IPS-18a (cell line): ENCODE data around the gene FOXA2.

Source experiments
- H3K27ac ChIP-seq: one replicate; pipeline ENCODE4 v1.5.1; 2013; ENCODE audit warnings: low read length
- H3K27me3 ChIP-seq: one replicate; pipeline ENCODE4 v1.6.1; 2013; ENCODE audit warnings: mild to moderate bottlenecking, low read length; ENCODE audit not compliant: control insufficient read depth, insufficient read depth
- H3K36me3 ChIP-seq: one replicate; pipeline ENCODE4 v1.6.1; 2013; ENCODE audit warnings: low read depth, low read length; ENCODE audit not compliant: control insufficient read depth
- H3K4me1 ChIP-seq: one replicate; pipeline ENCODE4 v1.6.1; 2013; ENCODE audit warnings: low read depth, low read length; ENCODE audit not compliant: control insufficient read depth
- H3K4me3 ChIP-seq: one replicate; pipeline ENCODE4 v1.5.1; 2013; ENCODE audit warnings: low read length
- H3K9ac ChIP-seq: one replicate; pipeline ENCODE4 v1.6.1; 2013; ENCODE audit warnings: mild to moderate bottlenecking, low read length, moderate library complexity
- H3K9me3 ChIP-seq: one replicate; pipeline ENCODE4 v1.6.1; 2013; ENCODE audit warnings: low read depth, low read length; ENCODE audit not compliant: control insufficient read depth

Gene FOXA2

DNA sequence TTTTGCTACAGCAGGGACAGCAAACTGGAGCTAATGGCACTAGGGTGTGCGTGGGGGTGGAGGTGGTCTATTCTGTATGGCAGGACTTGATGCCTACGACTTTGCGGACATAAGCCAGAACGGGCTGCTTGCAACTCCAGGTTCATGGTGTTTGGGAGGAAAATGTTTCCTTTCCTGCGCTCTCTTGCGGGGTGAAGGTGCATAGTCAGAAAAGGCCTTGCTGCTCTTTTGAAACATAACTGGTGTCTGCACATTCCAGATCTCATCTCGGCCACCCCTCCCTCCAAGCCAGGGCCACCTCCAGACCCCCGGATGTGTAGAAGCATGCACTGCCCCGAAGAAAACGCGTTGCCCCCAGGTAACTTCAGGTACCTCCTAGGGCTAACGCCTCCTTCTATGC is 8.1 kb downstream of the FOXA2 start:
- H3K27me3 ChIP-seq, result peaks cover 100% of the 10 kb centered on the region
- H3K27ac ChIP-seq, result no peak overlapping the region

DNA sequence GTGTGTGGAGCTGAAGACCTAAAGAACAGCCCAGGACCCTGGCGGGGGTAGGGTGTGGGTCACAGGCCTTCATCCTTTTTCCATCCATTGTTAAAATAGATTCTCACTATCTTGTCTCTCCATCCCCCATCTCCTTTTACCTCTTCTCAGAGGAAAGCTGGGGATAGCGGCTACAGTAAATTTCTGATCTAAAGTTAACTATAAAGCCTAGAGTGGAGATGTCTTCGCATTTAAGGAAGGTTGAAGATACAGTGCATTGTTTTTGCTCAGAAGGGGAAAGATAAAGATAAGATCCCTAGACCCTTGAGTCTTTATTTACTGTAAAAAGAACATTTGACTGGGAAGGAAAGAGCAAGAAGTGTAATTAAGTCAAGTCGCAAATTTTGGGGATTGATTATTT is 8.6 kb downstream of the FOXA2 start:
- Histone ChIP-seq H3K4me1 (peaks cover 27% of the 10 kb centered on the region), H3K9me3 (no peaks in the 10 kb centered on the region), H3K27ac (no peak overlapping the region), H3K4me3 (no peak overlapping the region), H3K36me3 (no peaks in the 10 kb centered on the region), H3K27me3 (peaks cover 100% of the 10 kb centered on the region), H3K9ac (no peak overlapping the region)

More for the DNA sequence above, 8.1 kb downstream of the FOXA2 start:
- Histone ChIP-seq H3K36me3 (no peaks in the 10 kb centered on the region), H3K4me3 (no peak overlapping the region), H3K9ac (no peak overlapping the region), H3K4me1 (peaks cover 21% of the 10 kb centered on the region), H3K9me3 (peaks cover 2% of the 10 kb centered on the region)

DNA sequence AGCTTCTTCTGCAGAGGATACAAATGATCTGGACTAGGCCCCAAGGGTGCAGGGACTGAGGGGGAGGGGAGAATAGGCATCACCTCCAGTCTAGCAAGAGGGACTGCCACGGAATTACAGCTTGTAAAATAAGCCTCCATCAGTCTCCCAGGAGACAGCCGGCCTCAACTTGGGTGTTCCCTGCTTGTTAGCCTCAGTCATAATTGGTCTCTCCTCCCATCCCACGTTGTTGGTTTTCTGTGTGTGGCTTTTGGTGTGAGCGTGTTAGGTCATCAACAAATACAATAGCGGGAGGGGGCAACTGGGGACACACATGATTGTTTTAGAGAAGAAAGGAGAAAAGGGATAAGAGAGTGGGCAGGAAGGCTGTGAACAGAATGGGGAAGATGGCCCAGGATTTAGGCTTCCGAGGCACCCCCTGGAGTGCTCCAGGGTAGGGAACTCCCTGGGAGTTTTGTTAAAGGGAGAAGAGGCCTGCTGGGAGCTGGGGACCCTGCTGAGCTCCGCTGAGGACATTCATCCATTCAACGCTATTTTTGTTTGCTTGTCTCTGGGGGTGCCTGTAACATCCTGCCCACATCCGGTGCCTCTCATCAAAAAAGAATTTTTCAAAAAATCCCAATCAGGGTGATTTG is 9.2 kb downstream of the FOXA2 start:
- Histone ChIP-seq H3K9ac (no peak overlapping the region), H3K27ac (no peak overlapping the region), H3K27me3 (peaks cover 100% of the 10 kb centered on the region), H3K36me3 (no peaks in the 10 kb centered on the region), H3K4me3 (no peak overlapping the region), H3K4me1 (peaks cover 27% of the 10 kb centered on the region), H3K9me3 (no peaks in the 10 kb centered on the region)

DNA sequence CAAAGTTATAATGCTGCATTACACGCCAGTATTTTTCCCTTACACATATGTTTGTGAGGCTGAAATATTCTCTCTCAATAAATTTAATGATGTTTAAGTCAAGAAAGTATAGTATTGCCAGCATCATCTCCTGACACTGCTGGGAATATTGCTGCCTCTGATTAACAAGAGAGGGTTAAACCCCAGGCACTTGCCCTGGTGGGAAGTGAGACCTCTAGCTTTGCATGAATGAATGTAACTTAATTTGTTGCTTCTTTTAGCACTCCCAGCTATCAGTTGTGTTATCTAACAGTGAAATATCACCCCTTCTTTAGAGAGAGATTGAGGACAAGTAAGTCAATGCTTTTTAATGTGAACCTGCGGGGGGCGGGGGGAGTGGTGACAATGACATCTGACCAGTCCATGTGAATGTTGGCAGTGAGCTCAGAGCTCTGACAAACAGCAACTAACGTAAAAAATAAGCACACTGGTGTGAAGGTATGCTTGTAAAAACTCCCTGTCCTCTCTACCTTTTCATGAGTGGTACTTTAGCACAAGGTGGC is 9.8 kb downstream of the FOXA2 start:
- Histone ChIP-seq H3K9me3 (no peaks in the 10 kb centered on the region), H3K4me1 (peaks cover 24% of the 10 kb centered on the region), H3K27me3 (peaks cover 100% of the 10 kb centered on the region), H3K9ac (no peak overlapping the region), H3K27ac (no peak overlapping the region), H3K36me3 (no peaks in the 10 kb centered on the region), H3K4me3 (no peak overlapping the region)

DNA sequence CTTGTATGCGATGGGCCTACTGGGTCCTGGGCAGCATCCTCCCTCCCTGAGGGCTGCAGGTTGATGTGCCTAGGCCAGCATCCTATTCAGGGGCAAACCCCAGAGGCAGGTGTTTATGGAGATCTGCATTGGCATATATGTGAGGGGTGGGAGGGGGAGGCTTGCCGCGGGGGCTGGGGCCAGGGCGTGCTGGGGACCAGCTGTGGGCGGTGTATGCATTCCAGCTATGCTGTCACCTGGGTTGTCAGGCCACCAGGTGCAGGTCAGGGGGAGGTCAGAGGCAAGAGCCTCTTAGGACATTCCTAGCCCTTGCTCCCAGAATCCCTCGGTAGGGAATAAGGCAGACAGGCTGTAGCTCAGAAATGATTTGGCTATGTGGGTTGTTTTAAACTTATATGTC is 11.9 kb downstream of the FOXA2 start:
- no peaks in the 10 kb centered on the region for H3K9me3 ChIP-seq
- peaks cover 24% of the 10 kb centered on the region for H3K4me1 ChIP-seq
- H3K9ac ChIP-seq, result no peak overlapping the region
- H3K36me3 ChIP-seq, result no peaks in the 10 kb centered on the region
- no peak overlapping the region for H3K4me3 ChIP-seq
- peaks cover 100% of the 10 kb centered on the region for H3K27me3 ChIP-seq
- H3K27ac ChIP-seq, result no peak overlapping the region

DNA sequence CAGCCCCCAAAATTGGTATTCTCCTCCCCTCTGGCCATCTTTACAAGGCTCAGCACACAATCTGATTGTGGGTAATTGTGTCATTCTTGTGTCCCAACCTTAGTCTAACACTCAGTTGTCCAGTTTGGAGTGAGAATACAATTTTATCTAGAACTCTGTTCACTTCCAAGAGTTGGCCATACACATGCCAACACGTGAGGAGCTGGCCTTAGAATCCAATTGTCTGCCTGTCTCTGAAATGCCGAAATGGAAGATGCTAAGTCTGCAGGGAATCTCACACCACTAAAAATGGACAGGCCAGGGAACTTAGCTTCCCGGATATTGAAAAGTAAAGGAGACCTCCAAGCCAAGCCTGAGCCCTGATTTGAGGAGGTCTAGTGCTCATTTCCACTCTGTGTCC is 12.3 kb downstream of the FOXA2 start:
- H3K4me1 ChIP-seq, result peaks cover 28% of the 10 kb centered on the region
- H3K9me3 ChIP-seq, result no peaks in the 10 kb centered on the region
- peaks cover 100% of the 10 kb centered on the region for H3K27me3 ChIP-seq
- no peak overlapping the region for H3K9ac ChIP-seq
- no peak overlapping the region for H3K27ac ChIP-seq
- H3K4me3 ChIP-seq, result no peak overlapping the region
- no peaks in the 10 kb centered on the region for H3K36me3 ChIP-seq

DNA sequence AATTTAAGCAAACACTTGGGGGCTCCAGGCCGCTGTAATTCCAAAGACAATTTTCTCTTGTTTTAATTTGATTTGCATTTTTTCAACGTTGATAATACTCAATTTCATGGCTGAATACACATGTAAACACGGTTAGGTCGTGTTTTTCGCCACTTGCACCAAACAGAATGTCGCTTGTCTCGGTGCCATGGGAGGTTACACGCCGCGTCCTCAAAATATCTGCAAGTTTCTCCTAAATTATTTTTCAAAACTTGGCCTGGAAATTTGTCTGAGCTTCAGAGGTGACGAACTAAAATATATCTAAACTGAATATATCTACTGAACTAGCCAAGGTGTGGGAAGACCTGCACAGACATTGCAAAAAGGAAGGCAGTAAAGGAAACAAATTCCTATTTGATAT is 15.0 kb downstream of the FOXA2 start:
- Histone ChIP-seq H3K4me1 (peaks cover 29% of the 10 kb centered on the region), H3K36me3 (no peaks in the 10 kb centered on the region), H3K9me3 (no peaks in the 10 kb centered on the region), H3K9ac (no peak overlapping the region), H3K27ac (no peak overlapping the region), H3K27me3 (peaks cover 100% of the 10 kb centered on the region), H3K4me3 (no peak overlapping the region)

DNA sequence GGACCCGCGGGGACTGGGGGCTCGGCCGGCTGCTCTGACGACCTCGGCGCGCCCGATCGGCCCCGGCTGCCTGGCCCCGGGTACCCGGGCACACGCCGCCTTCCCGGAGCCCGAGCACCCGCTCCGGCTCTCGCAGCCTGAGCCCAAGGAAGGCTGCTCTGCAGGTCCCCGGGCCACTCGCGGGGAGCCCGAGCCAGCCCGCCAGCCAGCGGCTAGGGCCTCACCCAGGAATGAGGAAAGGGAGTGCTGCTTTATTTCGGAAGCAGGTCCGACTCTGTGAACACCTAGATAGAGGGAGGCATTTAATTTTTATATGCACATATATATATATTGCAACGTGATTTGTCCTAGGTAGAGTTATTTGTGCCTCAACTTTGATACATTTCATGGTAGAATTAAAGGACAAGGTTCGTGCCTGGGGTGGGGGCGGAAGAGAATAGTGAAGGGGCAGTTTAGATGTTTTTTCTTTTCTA is 15.5 kb downstream of the FOXA2 start:
- peak overlapping the region; percentile 32 for H3K4me3 ChIP-seq

DNA sequence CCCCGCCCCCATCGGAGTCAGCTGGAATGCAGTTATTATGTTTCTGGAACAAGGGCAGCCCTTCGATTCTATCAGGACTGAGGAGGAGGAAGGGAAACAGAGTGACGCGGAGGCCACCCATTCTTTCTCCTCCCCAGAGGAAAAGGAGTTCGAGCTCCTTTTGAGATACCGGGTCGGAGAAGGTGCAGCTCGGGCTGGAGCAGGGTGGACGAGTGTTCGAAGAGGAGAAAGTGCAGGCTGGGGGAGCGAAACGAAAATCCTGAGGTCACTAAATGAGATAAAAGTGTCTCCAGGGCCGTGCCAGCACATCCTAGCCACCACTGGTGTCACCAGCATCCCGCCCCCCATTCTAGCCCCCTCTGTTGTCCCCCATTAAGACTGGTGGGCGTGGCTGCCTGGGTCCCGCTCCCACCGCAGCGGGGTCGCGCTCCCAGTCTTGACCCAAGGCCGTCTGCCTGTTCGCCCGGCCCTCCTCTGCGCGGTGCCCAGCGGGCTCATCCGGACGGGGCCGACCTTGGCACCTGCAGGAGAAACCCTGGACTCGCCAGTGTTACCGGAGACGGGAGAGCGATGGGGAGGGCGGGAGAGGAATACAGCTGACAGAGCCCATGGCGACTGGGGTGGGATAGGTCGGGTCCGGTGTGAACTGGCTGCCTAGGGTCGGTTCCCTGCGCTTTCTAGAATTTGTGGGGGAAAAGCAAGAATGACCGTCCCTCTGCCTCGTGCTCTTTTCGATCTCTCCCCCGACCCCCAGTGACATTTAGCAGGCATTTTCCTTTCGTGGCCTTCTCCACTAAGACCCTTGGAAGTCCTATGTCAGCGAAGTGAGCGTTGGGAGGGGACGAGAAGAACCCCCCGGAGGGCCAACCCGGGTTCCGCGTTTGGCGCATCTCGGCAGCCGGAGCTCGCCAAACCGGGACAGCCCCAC is 16.2 kb downstream of the FOXA2 start:
- peaks cover 100% of the 10 kb centered on the region for H3K27me3 ChIP-seq

More for the DNA sequence above, 15.5 kb downstream of the FOXA2 start:
- H3K36me3 ChIP-seq, result no peaks in the 10 kb centered on the region
- H3K27me3 ChIP-seq, result peaks cover 100% of the 10 kb centered on the region
- H3K9me3 ChIP-seq, result no peaks in the 10 kb centered on the region
- H3K27ac ChIP-seq, result no peak overlapping the region
- no peak overlapping the region for H3K9ac ChIP-seq
- peaks cover 29% of the 10 kb centered on the region for H3K4me1 ChIP-seq

GRCh38 chr20:22566876-22567658 is 17.3 kb downstream of the FOXA2 start:
- Histone ChIP-seq H3K9me3 (no peaks in the 10 kb centered on the region), H3K36me3 (no peaks in the 10 kb centered on the region), H3K4me1 (peaks cover 45% of the 10 kb centered on the region), H3K27ac (no peak overlapping the region), H3K9ac (no peak overlapping the region), H3K27me3 (peaks cover 100% of the 10 kb centered on the region), H3K4me3 (peak overlapping the region; percentile 32)

More for the DNA sequence above, 16.2 kb downstream of the FOXA2 start:
- Histone ChIP-seq H3K9ac (no peak overlapping the region), H3K36me3 (no peaks in the 10 kb centered on the region), H3K4me1 (peaks cover 36% of the 10 kb centered on the region), H3K27ac (no peak overlapping the region), H3K4me3 (peak overlapping the region; percentile 32), H3K9me3 (no peaks in the 10 kb centered on the region)
